ENCODE results near the gene SDHA. TPM values are rescaled to one million over a fixed set of nuclear protein-coding genes. Genes with fewer than 3 reads are reported as not detected.
A peak's percentile ranks its signal among the peaks of the same experiment; 100 is the strongest.
"Not testable (repeated sequence)": the region's sequence is repeated elsewhere in the genome, so short reads cannot be mapped to it uniquely, and the experiment has no call there.

SDHA gene
- 73.5 TPM for total RNA-seq (ENCODE audit: unreplicated experiment)
- long read RNA-seq, transcript SDHA-201 (15 exons, 2,390 nt), result major isoform, 53 of 63 reads
- long read RNA-seq, partial matches to known transcripts, result 5 of 63 reads
- long read RNA-seq, other reads (novel, unspliced or antisense), result 4 of 63 reads

GRCh38 chr5:217494-218456 lies at the start of gene SDHA, which contains the start of gene CCDC127:
SDHA (plus strand) TSS chr5:218320; CDS start chr5:218356, 36 bp downstream.
CCDC127 (minus strand) TSS chr5:218153; CDS start chr5:216849, 1,304 bp downstream.
- H3K9me3 Mint-ChIP-seq (ENCODE audit: unreplicated experiment), result not testable (repeated sequence)
- peak; percentile 100 for DNase-seq (ENCODE audit: low spot score)

GRCh38 chr5:169071-169727 lies 48.9 kb upstream of the SDHA start:
- no peak for DNase-seq (ENCODE audit: low spot score)
- Mint-ChIP-seq H3K36me3 (ENCODE audit: low read depth, unreplicated experiment) (peaks cover 3% of the 10 kb centered on the region), H3K4me3 (ENCODE audit: unreplicated experiment) (no peak overlapping the region), H3K27ac (ENCODE audit: unreplicated experiment) (no peak overlapping the region), H3K27me3 (ENCODE audit: unreplicated experiment) (peaks cover 7% of the 10 kb centered on the region), H3K4me1 (ENCODE audit: unreplicated experiment) (peaks cover 4% of the 10 kb centered on the region), H3K9me3 (ENCODE audit: unreplicated experiment) (no peaks in the 10 kb centered on the region)
- no peak for TF ChIP-seq CTCF (IDR thresholded peaks at IDR 0.05; ENCODE audit: unreplicated experiment)

More at GRCh38 chr5:217494-218456, at the start of gene SDHA, which contains the start of gene CCDC127:
- peaks cover 10% of the 10 kb centered on the region for H3K4me1 Mint-ChIP-seq (ENCODE audit: unreplicated experiment)
- H3K36me3 Mint-ChIP-seq (ENCODE audit: low read depth, unreplicated experiment); H3K27me3 Mint-ChIP-seq (ENCODE audit: unreplicated experiment): not testable (repeated sequence)
- H3K27ac Mint-ChIP-seq (ENCODE audit: unreplicated experiment), result peak within 1 kb of the TSS; percentile 72
- H3K4me3 Mint-ChIP-seq (ENCODE audit: unreplicated experiment), result peak within 1 kb of the TSS; percentile 98

GRCh38 chr5:169728-170094 lies 48.4 kb upstream of the SDHA start:
- H3K36me3 Mint-ChIP-seq (ENCODE audit: low read depth, unreplicated experiment), result peaks cover 3% of the 10 kb centered on the region
- H3K9me3 Mint-ChIP-seq (ENCODE audit: unreplicated experiment), result no peaks in the 10 kb centered on the region
- H3K4me3 Mint-ChIP-seq (ENCODE audit: unreplicated experiment), result no peak overlapping the region
- DNase-seq (ENCODE audit: low spot score), result no peak
- no peak for TF ChIP-seq CTCF (IDR thresholded peaks at IDR 0.05; ENCODE audit: unreplicated experiment)
- H3K4me1 Mint-ChIP-seq (ENCODE audit: unreplicated experiment), result peaks cover 4% of the 10 kb centered on the region
- H3K27me3 Mint-ChIP-seq (ENCODE audit: unreplicated experiment), result peaks cover 7% of the 10 kb centered on the region
- no peak overlapping the region for H3K27ac Mint-ChIP-seq (ENCODE audit: unreplicated experiment)

- no peak overlapping the region for H3K27ac Mint-ChIP-seq (ENCODE audit: unreplicated experiment)
- peaks cover 11% of the 10 kb centered on the region for H3K4me1 Mint-ChIP-seq (ENCODE audit: unreplicated experiment)
- H3K27me3 Mint-ChIP-seq (ENCODE audit: unreplicated experiment), result peaks cover 9% of the 10 kb centered on the region
- peaks cover 3% of the 10 kb centered on the region for H3K36me3 Mint-ChIP-seq (ENCODE audit: low read depth, unreplicated experiment)
- no peak for DNase-seq (ENCODE audit: low spot score)
- H3K9me3 Mint-ChIP-seq (ENCODE audit: unreplicated experiment), result no peaks in the 10 kb centered on the region
- no peak for TF ChIP-seq CTCF (IDR thresholded peaks at IDR 0.05; ENCODE audit: unreplicated experiment)
- H3K4me3 Mint-ChIP-seq (ENCODE audit: unreplicated experiment), result no peak overlapping the region
These were observed 46.9 kb upstream of the SDHA start for GRCh38 chr5:170971-171800.

Measured in endothelial cell (in vitro differentiated cells).